Astrocyte of the cerebellum (primary cell): ENCODE measurements around the gene OAS3.

Experiments used
- DNase-seq: peaks from one replicate; pipeline ENCODE4 v3.0.0-alpha.2; 2011; ENCODE audit warnings: low read depth
- H3K4me3 ChIP-seq: 2 replicates; pipeline ENCODE4 v1.5.1; 2011; ENCODE audit warnings: mild to moderate bottlenecking, low read depth, low read length, moderate library complexity
- in situ Hi-C: cut with HindIII; loops from 2 replicates; pipeline ENCODE4 v1.10.0; 2017; ENCODE audit warnings: low sequenced_read_pairs
- TF ChIP-seq, protein P1 (sequence below): IDR thresholded peaks from 2 replicates; pipeline ENCODE4 v1.5.1; 2012; ENCODE audit warnings: low read length, low read depth, moderate library complexity, mild to moderate bottlenecking; ENCODE audit errors: missing control alignments

OAS3 gene

DNA sequence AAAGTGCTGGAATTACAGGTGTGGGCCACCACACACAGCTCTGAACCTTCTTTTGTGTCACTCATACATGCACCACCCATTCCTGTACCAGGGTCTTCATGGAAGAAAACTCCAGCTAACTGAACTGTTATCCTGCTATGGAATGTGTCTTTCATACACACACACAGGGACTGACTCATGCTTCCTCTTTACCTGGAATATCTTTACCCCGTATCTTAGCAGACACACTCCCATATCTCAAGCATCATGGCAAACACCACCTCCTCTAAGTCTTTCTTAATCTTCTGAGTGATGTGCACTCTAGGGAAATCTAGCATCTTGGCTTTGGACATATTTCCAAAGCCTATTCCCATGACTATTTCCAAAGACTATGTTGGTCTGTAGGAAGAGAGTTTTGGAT is 83.2 kb downstream of the OAS3 start:
- TF ChIP-seq, protein P1, sequence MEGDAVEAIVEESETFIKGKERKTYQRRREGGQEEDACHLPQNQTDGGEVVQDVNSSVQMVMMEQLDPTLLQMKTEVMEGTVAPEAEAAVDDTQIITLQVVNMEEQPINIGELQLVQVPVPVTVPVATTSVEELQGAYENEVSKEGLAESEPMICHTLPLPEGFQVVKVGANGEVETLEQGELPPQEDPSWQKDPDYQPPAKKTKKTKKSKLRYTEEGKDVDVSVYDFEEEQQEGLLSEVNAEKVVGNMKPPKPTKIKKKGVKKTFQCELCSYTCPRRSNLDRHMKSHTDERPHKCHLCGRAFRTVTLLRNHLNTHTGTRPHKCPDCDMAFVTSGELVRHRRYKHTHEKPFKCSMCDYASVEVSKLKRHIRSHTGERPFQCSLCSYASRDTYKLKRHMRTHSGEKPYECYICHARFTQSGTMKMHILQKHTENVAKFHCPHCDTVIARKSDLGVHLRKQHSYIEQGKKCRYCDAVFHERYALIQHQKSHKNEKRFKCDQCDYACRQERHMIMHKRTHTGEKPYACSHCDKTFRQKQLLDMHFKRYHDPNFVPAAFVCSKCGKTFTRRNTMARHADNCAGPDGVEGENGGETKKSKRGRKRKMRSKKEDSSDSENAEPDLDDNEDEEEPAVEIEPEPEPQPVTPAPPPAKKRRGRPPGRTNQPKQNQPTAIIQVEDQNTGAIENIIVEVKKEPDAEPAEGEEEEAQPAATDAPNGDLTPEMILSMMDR, result no peak
- in situ Hi-C loops, result no loop called here
- no peak for DNase-seq
- H3K4me3 ChIP-seq, result no peak overlapping the region
